ENCODE data around the gene DUSP22.
"Not testable (repeated sequence)": the region's sequence is repeated elsewhere in the genome, so short reads cannot be mapped to it uniquely, and the experiment has no call there.

The DUSP22 gene

GRCh38 chr6:282177-282866 is 10.0 kb upstream of the DUSP22 start:
- no peak overlapping the region for H3K9ac ChIP-seq
- H3K79me2 ChIP-seq, result no peaks in the 10 kb centered on the region
- H3K4me2 ChIP-seq (ENCODE audit: low read length), result no peak overlapping the region
- no peaks in the 10 kb centered on the region for H3K4me1 ChIP-seq
- no peak overlapping the region for H3K4me3 ChIP-seq (ENCODE audit: low read depth, low read length)
- H3K9me3 ChIP-seq (ENCODE audit: control insufficient read depth, low read length), result no peaks in the 10 kb centered on the region
- TF ChIP-seq CTCF (IDR thresholded peaks at IDR 0.05), result no peak
- no peaks in the 10 kb centered on the region for H3K36me3 ChIP-seq (ENCODE audit: control insufficient read depth, insufficient read depth, low read length)
- no peak overlapping the region for H3K27ac ChIP-seq
- H3K27me3 ChIP-seq (ENCODE audit: control insufficient read depth, insufficient read depth, low read length), result no peaks in the 10 kb centered on the region
- no peak overlapping the region for H2AFZ ChIP-seq

- no peaks in the 10 kb centered on the region for H3K36me3 ChIP-seq (ENCODE audit: control insufficient read depth, insufficient read depth, low read length)
Observed at GRCh38 chr6:282867-283416, 9.3 kb upstream of the DUSP22 start.

GRCh38 chr6:284486-284885 is 7.8 kb upstream of the DUSP22 start:
- H3K79me2 ChIP-seq, result no peaks in the 10 kb centered on the region
- H2AFZ ChIP-seq, result no peak overlapping the region
- no peaks in the 10 kb centered on the region for H3K27me3 ChIP-seq (ENCODE audit: control insufficient read depth, insufficient read depth, low read length)
- H3K36me3 ChIP-seq (ENCODE audit: control insufficient read depth, insufficient read depth, low read length), result no peaks in the 10 kb centered on the region
- H3K4me3 ChIP-seq (ENCODE audit: low read depth, low read length), result no peak overlapping the region
- no peak overlapping the region for H3K27ac ChIP-seq
- H3K9me3 ChIP-seq (ENCODE audit: control insufficient read depth, low read length), result no peaks in the 10 kb centered on the region
- H3K4me2 ChIP-seq (ENCODE audit: low read length), result no peak overlapping the region
- no peaks in the 10 kb centered on the region for H3K4me1 ChIP-seq
- H3K9ac ChIP-seq, result no peak overlapping the region
- no peak for TF ChIP-seq CTCF (IDR thresholded peaks at IDR 0.05)

More at GRCh38 chr6:282867-283416, 9.3 kb upstream of the DUSP22 start:
- no peaks in the 10 kb centered on the region for H3K4me1 ChIP-seq
- H2AFZ ChIP-seq, result no peak overlapping the region
- H3K9me3 ChIP-seq (ENCODE audit: control insufficient read depth, low read length), result no peaks in the 10 kb centered on the region
- no peaks in the 10 kb centered on the region for H3K27me3 ChIP-seq (ENCODE audit: control insufficient read depth, insufficient read depth, low read length)
- no peaks in the 10 kb centered on the region for H3K79me2 ChIP-seq
- H3K4me2 ChIP-seq (ENCODE audit: low read length), result no peak overlapping the region
- TF ChIP-seq CTCF (IDR thresholded peaks at IDR 0.05), result no peak
- no peak overlapping the region for H3K4me3 ChIP-seq (ENCODE audit: low read depth, low read length)
- H3K27ac ChIP-seq, result no peak overlapping the region
- no peak overlapping the region for H3K9ac ChIP-seq

GRCh38 chr6:285030-285771 is 7.1 kb upstream of the DUSP22 start:
- Histone ChIP-seq H3K36me3 (ENCODE audit: control insufficient read depth, insufficient read depth, low read length) (no peaks in the 10 kb centered on the region), H3K9me3 (ENCODE audit: control insufficient read depth, low read length) (no peaks in the 10 kb centered on the region), H3K4me2 (ENCODE audit: low read length) (no peak overlapping the region), H2AFZ (no peak overlapping the region), H3K4me1 (no peaks in the 10 kb centered on the region), H3K79me2 (no peaks in the 10 kb centered on the region), H3K27ac (no peak overlapping the region), H3K27me3 (ENCODE audit: control insufficient read depth, insufficient read depth, low read length) (no peaks in the 10 kb centered on the region), H3K9ac (no peak overlapping the region), H3K4me3 (ENCODE audit: low read depth, low read length) (no peak overlapping the region)
- no peak for TF ChIP-seq CTCF (IDR thresholded peaks at IDR 0.05)

- not testable (repeated sequence) for H3K79me2 ChIP-seq, H3K4me1 ChIP-seq, H2AFZ ChIP-seq
Observed at GRCh38 chr6:285902-286301, 6.4 kb upstream of the DUSP22 start.

More at GRCh38 chr6:285902-286301, 6.4 kb upstream of the DUSP22 start:
- H3K36me3 ChIP-seq (ENCODE audit: control insufficient read depth, insufficient read depth, low read length); H3K27me3 ChIP-seq (ENCODE audit: control insufficient read depth, insufficient read depth, low read length); H3K4me3 ChIP-seq (ENCODE audit: low read depth, low read length); H3K27ac ChIP-seq; H3K9ac ChIP-seq; H3K4me2 ChIP-seq (ENCODE audit: low read length); H3K9me3 ChIP-seq (ENCODE audit: control insufficient read depth, low read length): not testable (repeated sequence)
